ENCODE measurements around the gene NEMP2.
A peak's percentile ranks its signal among the peaks of the same experiment; 100 is the strongest.

The NEMP2 gene

GRCh38 chr2:190554357-190555006 is 20.0 kb upstream of the NEMP2 start:
- DNase-seq: peak; percentile 20

- peak; percentile 88 for DNase-seq
Measured at GRCh38 chr2:190553254-190553653, 18.7 kb upstream of the NEMP2 start.

- DNase-seq: no peak
Measured at GRCh38 chr2:190551928-190552327, 17.4 kb upstream of the NEMP2 start.

DNA sequence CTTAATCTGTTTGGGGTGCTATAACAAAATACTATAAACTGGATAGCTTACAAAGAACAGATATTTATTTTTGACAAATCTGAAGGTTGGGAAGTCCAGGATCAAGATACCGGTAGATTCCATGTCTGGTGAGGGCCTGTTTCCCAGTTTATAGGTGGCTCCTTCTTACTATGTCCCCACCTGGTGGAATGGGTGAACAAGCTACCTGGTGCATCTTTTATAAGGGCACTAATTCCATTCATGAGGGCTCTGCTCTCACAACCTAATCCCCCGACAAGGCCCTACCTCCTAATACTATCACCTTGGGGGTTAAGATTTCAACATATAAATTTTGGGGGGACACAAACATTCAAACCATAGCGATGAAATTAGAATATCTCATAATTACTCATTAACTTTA is 15.6 kb upstream of the NEMP2 start:
- no peak for DNase-seq

DNA sequence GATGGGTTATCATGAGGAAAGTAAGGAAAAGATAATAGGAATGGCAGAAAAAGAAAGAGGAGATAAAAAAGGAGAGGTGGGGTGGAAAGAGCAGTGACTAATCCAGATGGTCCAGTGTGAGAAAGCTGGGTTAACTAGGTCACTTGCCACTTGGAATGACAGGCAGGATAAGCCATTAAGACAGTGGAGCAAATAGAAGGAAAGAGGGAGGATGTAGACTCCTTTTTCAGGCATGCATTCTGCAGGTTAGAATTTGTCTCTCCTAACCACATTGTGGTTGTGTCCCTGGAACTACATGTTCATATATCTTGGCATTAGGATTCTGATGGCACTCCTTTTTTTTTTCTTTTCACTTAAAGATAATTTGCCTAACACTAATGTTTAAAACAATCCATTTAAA is 13.4 kb upstream of the NEMP2 start:
- DNase-seq: no peak

DNA sequence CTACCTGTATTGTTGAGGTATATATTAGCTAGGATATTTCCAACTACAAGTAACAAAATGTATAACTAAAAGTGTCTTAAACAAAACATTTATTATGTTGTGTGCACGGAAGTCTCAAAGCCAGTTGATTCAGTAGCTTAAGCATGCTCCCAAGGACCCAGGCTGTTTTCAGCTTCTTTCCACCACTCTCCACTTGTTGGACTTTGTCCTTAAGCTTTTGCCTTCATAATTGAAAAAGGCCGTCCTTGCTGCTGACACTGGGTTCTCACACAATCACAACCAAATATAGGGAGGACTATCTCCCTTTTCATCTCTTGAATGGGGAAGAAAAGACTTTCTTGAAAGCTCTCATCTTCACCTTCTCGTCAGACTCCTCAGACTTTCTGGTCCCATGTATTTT is 12.2 kb upstream of the NEMP2 start:
- DNase-seq: no peak

DNA sequence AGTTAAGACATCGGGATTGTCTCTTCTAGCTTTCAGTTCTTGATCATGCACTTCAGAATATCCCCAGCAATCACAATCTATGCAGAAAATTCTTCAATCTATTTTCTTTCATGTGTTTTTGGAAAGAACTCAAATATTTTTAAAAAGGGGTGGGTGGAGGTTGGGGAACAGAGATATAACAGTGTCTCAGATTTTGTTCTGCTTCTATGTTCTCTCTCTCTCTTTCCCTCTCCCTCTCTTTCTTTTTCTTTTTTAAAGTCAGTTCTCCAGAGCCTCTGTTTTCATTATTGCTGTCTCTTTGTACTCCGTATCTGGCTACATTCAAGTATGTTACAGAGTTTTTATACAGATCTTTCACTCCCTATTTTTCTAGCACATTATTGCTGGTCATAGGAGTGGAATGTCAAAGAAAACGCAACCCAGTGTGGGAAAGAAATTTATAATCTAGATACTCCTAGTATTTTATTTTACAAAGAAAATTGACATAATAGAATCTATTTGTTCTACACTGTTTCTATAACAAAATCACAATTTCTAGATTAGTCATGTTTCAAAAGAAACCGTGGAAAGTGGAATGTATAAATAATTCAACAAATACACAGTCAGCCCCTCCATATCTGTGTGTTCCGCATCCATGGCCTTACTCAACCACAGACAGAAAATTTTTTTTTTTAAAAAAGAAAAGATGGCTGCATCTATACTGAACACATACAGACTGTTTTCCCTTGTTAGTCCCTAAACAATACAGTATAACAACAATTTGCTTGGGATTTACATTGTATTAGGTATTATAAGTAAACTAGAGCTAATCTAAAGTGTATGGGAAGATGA is 11.2 kb upstream of the NEMP2 start:
- DNase-seq: no peak

GRCh38 chr2:190545093-190545492 is 10.6 kb upstream of the NEMP2 start:
- no peak for DNase-seq

- DNase-seq: no peak
Measured at GRCh38 chr2:190540048-190540447, 5.5 kb upstream of the NEMP2 start.

- no peak for DNase-seq
Measured at GRCh38 chr2:190538201-190538600, 3.7 kb upstream of the NEMP2 start.

DNA sequence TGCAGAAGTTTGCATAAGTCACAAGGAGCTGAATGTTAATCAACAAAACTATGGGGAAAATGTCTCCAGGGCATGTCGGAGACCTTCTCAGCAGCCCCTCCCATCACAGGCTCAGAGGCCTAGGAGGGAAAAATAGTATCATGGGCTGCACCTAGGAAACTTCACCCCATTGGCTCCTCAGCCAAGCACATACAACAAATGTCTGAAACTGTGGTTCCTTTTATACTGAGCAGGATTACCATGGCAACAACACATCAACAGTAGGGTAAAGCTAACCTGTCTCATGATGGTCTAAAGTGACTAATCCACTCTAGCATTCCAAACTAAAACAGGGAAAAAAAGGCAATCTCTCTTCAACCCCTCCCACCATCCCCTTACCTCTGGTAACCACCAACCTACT is 3.2 kb upstream of the NEMP2 start:
- DNase-seq: no peak

- peak; percentile 5 for DNase-seq
Measured at GRCh38 chr2:190535586-190535985, 1.1 kb upstream of the NEMP2 start.

- no peak for DNase-seq
Measured at GRCh38 chr2:190535121-190535439, 558 bp upstream of the NEMP2 start.

- DNase-seq: peak; percentile 13
Measured at GRCh38 chr2:190533968-190534309, 583 bp downstream of the NEMP2 start.

- DNase-seq: no peak
Measured at GRCh38 chr2:190533175-190533967, 1.2 kb downstream of the NEMP2 start.

GRCh38 chr2:190532581-190532980 is 1.9 kb downstream of the NEMP2 start:
- no peak for DNase-seq

DNA sequence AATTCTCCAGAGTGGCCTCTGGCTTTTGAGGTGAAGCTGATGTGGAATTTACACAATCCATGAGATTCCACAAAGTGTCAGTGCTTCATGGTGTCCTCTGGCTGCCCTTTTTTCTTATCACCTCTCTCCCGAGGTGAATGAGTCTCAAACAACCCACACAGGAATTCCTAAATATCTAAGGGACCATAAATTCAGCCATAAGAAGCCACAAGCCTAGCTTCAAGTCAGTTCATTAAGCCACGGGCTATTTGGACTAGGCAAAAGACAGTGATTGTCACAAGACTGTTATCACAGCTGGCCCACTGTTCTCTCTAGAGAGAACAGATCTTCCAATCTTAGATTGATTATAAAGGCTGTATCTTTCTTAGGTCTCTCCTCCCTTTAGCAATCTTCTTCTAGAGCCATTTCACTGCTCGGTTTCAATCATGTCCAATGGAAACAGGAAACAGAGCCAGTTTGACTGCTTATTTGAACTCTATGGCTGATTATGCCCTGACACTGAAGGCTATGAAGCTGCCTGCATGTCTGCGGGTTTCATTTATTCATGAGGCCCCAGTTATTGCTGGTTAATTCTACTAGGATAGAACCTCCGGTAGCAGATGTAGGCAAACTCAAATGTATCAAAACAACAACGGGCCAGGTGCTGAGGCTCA is 4.1 kb downstream of the NEMP2 start:
- DNase-seq: no peak

DNA sequence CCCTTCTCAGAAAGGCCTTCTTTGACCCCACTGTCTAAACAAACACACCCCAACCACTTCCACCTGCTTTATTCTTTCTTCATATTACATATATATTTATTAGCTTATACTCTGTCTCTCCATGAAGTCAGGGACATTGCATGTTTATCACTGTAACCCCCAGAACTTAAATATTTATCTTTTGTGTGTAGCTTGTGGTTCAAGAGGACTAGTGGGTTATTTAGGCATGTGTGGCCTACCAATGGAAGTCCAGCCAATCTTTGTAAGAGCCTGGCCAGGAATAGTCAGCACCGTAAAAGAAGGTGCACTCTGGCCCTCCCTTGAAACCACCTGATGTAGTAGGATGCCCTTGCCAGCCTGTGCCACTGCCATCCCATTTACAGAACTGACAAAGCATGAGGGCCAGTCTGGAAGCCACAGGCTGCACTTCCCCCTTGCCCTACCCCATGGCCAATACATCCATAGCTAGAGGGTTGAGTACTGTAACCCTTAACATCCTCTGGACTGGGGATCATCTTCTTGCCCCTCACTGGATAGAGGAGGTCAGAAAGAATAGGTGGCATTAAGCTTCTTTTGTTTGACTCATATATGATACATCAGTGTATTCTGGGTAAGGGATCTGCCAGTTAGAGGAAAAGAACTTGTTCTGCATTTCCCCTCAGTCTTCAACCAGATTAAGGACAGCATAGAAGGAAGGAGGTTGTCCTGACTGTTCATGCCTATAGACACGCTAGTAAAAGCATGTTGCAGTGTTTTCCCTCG is 4.9 kb downstream of the NEMP2 start:
- DNase-seq: no peak

DNA sequence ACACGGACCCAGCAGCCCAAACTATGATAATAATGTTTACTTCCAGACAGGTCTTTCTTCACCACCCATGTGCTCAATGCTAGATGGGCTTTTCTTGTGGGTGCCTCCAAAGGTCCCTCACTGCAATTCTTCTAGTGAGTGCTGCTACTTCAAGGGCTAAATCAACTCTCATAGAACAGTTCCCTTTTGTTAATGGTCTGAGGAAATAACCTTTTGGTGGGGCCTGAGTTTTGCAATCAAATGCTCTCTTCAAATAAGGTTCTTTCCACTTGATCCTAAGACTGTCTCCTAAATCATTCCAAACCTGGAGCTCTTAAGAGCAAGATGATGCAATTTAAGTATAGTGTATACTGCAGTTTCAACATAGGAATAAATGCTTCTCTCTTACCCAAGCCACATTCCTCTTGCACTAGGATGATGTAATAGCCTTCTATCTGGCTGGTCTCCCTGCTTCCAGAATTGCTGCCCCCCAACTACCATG is 6.0 kb downstream of the NEMP2 start:
- DNase-seq: no peak

GRCh38 chr2:190527918-190528317 is 6.6 kb downstream of the NEMP2 start:
- no peak for DNase-seq

GRCh38 chr2:190527214-190527613 is 7.3 kb downstream of the NEMP2 start:
- no peak for DNase-seq

DNA sequence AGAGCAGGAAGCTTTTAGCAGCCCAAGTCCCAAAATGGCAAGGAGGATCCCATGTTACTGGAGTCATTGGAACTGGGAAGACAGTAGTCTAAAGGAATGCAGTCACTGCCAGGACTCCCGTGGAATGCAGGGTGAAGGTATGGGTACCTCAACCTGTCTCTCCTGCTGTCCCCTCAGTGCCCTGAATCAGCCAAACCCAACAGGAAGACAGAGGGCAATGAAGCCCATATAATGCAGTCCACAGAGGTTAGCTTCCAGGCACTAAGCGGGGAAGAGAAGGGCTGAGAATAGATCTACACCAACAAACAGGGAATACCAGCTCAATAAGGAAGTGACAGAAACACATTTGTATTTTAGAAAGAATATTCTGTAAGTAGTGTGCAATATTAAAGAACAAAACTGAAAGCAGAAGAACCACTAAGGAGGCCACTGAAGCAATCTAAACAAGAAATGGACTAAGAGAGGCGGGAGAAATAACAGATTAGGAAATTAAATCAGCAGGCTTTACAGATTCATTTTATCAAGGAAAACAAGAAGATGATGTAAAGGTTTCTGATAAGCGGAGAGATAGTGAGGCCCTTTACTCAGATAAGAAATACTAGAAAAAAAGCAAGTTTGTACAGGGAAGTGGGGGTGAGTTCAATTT is 8.3 kb downstream of the NEMP2 start:
- DNase-seq: no peak

Data from NCI-H345 (cell line).